AG10803 (cell line): ENCODE results near the gene BAX.

Experiments
- DNase-seq: peaks from one replicate; pipeline ENCODE4 v3.0.0; 2010; ENCODE audit warnings: low read depth
- H3K4me3 ChIP-seq: 2 replicates; pipeline ENCODE4 v1.5.1; 2011; ENCODE audit warnings: mild to moderate bottlenecking, low read length, control low read depth
- TF ChIP-seq, protein P1 (sequence below): conservative IDR thresholded peaks from 2 replicates; pipeline ENCODE4 v1.5.1; 2011; ENCODE audit warnings: mild to moderate bottlenecking, low read length, control low read depth, inconsistent platforms

The BAX gene

DNA sequence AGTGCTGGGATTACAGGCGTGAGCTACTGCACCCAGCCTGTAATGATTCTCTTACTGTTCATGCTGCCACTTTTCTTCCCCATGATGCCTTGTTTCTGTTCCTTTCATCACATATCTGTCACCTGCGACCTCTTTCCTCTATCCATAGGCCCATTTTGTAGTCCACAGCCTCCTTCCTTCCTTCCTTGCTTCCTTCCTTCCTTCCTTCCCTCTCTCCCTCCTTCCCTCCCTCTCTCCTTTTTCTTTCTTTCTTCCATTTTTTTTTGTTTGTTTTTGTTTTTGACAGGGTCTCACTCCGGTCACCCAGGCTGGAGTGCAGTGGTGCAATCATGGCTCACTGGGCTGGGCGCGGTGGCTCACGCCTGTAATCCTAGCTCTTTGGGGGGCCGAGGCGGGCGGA is 34.2 kb downstream of the BAX start:
- no peak overlapping the region for H3K4me3 ChIP-seq
- TF ChIP-seq, protein P1, sequence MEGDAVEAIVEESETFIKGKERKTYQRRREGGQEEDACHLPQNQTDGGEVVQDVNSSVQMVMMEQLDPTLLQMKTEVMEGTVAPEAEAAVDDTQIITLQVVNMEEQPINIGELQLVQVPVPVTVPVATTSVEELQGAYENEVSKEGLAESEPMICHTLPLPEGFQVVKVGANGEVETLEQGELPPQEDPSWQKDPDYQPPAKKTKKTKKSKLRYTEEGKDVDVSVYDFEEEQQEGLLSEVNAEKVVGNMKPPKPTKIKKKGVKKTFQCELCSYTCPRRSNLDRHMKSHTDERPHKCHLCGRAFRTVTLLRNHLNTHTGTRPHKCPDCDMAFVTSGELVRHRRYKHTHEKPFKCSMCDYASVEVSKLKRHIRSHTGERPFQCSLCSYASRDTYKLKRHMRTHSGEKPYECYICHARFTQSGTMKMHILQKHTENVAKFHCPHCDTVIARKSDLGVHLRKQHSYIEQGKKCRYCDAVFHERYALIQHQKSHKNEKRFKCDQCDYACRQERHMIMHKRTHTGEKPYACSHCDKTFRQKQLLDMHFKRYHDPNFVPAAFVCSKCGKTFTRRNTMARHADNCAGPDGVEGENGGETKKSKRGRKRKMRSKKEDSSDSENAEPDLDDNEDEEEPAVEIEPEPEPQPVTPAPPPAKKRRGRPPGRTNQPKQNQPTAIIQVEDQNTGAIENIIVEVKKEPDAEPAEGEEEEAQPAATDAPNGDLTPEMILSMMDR, result no peak
- DNase-seq, result no peak

DNA sequence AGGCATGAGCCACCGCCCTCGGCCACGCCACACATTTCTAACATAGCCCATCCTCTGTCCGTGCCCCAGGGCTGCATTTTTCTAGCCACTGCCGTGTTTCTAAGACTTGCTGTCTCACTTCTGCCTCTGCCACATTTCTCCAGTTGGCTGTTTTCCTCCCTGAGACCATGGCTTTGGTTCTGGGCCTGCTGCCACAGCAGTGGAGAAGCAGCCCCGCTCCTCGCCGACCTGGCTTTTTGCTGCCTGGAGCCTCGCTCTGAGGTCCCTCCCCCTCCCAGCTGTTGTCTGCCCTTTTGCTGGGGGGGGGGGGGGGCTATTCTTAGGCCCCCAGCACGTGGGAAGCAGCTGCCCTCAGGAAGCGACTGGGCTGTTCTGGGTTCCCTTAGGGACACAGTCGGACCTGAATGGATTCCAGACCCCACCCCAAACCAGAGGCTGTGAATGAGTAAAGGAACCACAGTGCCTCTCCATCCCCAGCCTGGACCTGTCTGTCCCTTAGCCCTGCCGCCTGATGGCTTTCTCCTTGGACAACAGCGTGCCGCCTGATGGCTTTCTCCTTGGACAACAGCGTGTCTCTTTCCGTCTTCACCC is 35.1 kb downstream of the BAX start:
- no peak overlapping the region; the same call in 1 of the 2 replicates for H3K4me3 ChIP-seq
- peak; percentile 63 for DNase-seq
- TF ChIP-seq, protein P1, result no peak

DNA sequence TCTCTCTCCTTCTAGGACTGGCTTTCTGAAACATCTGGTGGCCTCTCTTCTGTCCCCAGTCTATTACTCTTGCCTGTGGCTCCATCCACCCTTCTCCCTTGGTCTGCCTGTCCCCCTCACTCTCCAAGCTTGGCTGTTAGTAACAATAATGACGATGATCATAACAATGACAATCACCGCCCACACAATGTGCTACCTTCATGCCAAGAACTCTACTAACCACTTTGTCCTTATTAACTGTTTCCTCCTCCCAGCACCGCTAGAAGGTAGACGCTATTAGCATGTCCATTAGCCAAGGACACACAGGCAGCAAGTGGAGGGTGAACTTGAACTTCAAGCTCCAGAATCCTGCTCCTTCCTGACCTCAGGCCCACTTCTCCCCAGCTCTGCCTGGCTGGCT is 35.7 kb downstream of the BAX start:
- DNase-seq, result peak; percentile 9
- H3K4me3 ChIP-seq, result no peak overlapping the region
- TF ChIP-seq, protein P1, result no peak

DNA sequence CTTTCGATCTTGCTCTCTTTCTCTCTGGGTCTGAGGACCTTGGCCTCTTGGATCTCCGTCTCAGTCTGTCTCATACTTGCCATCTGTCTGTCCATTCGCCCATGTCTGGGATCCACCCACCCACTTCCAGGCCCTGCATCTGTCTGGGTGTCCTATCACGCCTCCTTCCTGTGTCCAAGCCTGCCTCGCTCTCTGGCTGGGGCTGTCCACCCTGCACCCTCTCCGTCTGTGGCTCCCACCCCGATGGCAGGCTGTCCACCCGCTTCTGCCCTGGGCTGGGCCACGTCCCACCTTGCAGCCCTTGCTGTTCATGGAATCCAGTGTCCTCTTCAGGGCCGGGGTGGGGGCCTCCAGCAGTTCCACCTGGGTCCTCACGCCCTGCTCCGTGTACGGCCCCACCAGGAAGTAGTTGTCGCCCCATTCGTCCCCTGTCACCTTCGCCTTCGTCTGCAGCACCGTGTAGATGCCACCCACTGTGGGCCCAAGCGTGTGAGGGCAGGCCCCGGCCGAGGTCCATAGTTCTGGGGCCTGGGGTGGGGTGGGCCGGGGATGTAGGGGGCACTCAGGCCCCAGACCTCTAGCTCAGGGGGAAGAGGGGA is 36.4 kb downstream of the BAX start:
- peak overlapping the region; percentile 98 for H3K4me3 ChIP-seq
- no peak for DNase-seq
- TF ChIP-seq, protein P1, result no peak

DNA sequence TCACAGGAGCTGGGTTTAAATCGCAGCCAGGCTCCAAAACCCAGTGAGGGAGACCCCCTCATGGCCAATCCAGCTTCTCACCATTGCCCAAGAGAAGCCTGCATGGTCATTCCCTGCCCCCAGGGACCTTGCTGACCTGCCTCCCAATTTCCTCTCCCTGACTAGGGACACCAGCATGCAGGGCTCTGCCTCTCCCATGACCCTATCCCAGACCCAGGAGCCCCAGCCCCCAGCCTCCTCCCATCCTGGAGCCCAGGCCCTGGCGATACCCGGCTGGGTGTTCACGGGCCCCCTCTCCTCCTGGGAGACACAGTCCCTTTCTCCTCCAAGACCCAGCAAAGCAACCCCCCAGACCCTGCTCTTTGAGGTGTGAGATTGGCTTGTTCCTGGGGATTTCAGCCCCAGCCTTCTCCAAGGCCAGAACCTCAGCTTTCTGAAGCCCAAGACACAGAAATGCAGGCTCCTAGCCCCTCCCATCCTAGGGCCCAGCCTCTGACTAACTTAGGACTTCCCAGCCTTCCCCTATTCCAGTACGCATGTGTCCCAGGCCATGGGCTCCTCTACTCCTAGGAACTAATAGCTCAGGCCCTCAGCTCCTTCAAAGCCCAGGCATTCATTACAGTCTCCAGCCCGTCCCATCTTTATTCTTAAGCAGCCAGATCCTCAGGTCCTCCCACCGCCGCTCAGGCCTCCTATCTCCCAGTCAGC is 37.4 kb downstream of the BAX start:
- TF ChIP-seq, protein P1, result no peak

DNA sequence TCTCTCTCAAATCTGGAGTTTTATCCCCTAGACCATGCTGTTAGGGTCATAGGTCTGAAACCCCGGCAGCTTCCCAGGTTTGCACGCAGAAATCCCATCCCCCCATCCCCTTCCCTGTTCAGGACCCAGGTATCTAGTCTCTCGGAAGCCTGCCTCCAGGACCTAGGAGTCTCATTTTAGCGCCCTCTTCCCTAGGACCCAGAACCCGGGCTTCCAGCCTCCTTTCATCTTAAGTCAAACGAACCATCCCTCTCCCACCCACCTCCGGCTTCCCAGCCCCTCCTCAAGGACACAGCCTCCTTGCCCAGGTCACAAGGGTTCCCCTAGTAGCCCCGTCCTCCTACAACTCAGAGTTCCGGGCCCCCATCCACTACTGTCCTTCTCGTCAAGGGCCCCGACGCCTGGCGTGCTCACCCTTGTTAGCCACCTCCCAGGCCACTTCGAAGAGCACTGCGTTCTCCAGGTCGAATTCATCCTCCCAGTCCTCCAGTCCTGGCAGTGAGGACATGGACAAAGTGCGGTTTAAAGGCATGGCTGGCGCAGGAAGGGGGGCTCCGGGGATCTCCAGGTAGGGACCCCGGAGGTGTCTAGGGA is 38.0 kb downstream of the BAX start:
- no peak for DNase-seq
- TF ChIP-seq, protein P1, result no peak
- peak overlapping the region; percentile 98 for H3K4me3 ChIP-seq

More for the DNA sequence above, 37.4 kb downstream of the BAX start:
- H3K4me3 ChIP-seq, result peak overlapping the region; percentile 98
- peak; percentile 83 for DNase-seq
